Spleen (tissue), 7 donors: ENCODE data around the gene EDAR.

Source experiments
- CTCF ChIP-seq, 11 experiments: fragments of 200-600 bp in 7 of 11; fragments of 450-650 bp in 4 of 11; sonication (generic) in 4 of 11; IDR thresholded peaks in 8 of 11; conservative IDR thresholded peaks in 3 of 11; 1 replicate in 7 of 11; 2 replicates in 4 of 11; pipeline versions ENCODE4 v1.4.0 to v1.8.0; 2016 to 2021; ENCODE audit warnings: antibody characterized with exemption in 11 of 11, inconsistent platforms in 4 of 11, mild to moderate bottlenecking in 1 of 11
- POLR2A ChIP-seq, 3 donors: fragments of 450-650 bp; IDR thresholded peaks; one replicate each; pipeline ENCODE4 v1.5.1; 2017; ENCODE audit warnings: antibody characterized with exemption in 3 of 3, mild to moderate bottlenecking in 1 of 3
- POLR2AphosphoS5 ChIP-seq, 3 donors: sonication (generic); formaldehyde crosslinking; IDR thresholded peaks; one replicate each; pipeline ENCODE4 v1.5.1; 2017; ENCODE audit warnings: antibody characterized with exemption in 3 of 3
- donor health status: DM: no; HTN: no; CAD: no; lungs with moderate emphysema.
- donor health status: DM: no; HTN: no; CAD: no.
- donor health status: DM: no; HTN: no; CAD: no.

GRCh38 chr2:108918156-108918874 is 70.7 kb downstream of the EDAR start:
- TF ChIP-seq CTCF (IDR thresholded peaks at IDR 0.05 in 8 of 11, conservative IDR thresholded peaks at IDR 0.05 in 3 of 11) (no peak), POLR2A (IDR thresholded peaks at IDR 0.05) (no peak), POLR2AphosphoS5 (IDR thresholded peaks at IDR 0.05) (no peak)
